D721Med (cell line): Measurements from ENCODE around the gene PHLDA3.
"Not testable (repeated sequence)": the region's sequence is repeated elsewhere in the genome, so short reads cannot be mapped to it uniquely, and the experiment has no call there.

Experiments used
- DNase-seq: peaks from one replicate; pipeline ENCODE4 v3.0.0; 2011; ENCODE audit warnings: low spot score; ENCODE audit not compliant: insufficient read length
- FAIRE-seq: peaks from 2 replicates; lab custom pipeline; 2011; peaks lifted over from hg19 to GRCh38; lab: Jason Lieb, UNC
- TF ChIP-seq, protein P1 (sequence below): IDR thresholded peaks from 2 replicates; pipeline ENCODE4 v1.5.1; 2012; ENCODE audit warnings: mild to moderate bottlenecking, control low read depth; ENCODE audit not compliant: insufficient read depth; ENCODE audit errors: missing control alignments

Gene PHLDA3

DNA sequence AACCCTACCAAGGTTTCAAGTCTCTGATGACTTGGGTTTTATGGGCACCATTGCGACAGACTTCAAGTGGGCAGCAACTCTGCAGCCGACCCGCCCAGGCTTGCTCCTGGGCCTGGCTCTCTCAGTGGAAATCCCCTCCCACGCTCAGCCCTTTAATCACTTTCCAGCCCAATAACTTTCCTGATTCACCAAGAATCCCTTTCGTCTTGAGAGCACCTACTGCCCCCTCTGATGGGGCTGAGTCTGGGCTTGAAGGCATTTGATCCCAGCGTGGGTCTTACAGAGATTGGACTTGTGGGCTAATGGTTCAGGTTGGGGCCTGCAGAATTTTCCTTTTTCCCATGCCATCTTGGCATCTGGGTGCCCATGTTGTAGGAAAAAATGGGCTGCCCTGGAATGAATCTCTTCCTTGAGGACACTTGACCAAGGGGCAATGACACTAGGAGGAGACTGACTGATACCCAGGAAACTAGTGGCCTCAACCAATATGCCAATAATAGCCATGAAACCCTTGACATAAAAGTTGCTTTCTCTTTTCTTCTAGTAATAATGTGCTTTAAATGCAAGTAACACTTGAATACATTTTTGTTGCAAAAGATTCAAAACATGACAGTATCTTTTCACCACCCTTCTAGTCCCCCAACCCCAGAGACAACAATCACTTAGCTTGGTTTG lies 7.8 kb upstream of the PHLDA3 start:
- TF ChIP-seq, protein P1, sequence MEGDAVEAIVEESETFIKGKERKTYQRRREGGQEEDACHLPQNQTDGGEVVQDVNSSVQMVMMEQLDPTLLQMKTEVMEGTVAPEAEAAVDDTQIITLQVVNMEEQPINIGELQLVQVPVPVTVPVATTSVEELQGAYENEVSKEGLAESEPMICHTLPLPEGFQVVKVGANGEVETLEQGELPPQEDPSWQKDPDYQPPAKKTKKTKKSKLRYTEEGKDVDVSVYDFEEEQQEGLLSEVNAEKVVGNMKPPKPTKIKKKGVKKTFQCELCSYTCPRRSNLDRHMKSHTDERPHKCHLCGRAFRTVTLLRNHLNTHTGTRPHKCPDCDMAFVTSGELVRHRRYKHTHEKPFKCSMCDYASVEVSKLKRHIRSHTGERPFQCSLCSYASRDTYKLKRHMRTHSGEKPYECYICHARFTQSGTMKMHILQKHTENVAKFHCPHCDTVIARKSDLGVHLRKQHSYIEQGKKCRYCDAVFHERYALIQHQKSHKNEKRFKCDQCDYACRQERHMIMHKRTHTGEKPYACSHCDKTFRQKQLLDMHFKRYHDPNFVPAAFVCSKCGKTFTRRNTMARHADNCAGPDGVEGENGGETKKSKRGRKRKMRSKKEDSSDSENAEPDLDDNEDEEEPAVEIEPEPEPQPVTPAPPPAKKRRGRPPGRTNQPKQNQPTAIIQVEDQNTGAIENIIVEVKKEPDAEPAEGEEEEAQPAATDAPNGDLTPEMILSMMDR: no peak
- no peak for FAIRE-seq
- DNase-seq: no peak

DNA sequence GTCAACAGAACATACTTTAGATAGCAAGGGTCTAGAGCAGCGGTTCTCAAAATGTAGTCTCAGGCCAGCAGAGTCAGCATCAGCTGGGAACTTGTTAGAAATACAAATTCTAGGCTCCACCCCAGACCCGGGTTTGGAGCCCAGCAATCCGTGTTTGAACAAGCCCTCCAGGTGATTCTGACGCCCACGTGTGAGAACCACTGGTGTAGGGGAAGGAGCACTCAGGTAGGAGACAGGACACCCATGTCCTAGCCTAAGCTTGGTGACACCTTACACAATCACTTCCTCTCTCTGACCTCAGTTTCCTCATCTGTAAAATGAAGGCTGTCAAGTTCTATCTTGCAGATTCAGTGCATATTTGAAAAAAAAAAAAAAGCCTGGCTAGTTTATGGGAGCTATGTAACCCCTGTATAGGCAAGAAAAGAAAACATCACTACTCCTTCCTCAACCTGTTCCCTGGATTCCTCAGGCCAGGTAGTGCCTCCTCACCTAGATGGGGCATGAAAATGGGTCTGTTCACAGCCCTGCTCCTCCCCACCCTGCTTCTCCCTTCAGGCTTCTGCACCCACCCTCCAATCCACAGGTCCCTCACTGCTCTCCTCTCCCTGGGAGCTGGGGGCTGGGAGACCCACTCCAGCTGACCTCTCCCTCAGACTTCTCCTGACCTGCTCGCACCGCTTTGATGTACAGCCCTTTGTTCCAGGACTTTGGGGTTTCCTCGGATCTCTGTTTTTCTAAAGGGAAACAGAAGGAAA lies 7.1 kb upstream of the PHLDA3 start:
- DNase-seq (no peak), FAIRE-seq (no peak)
- TF ChIP-seq, protein P1: no peak

DNA sequence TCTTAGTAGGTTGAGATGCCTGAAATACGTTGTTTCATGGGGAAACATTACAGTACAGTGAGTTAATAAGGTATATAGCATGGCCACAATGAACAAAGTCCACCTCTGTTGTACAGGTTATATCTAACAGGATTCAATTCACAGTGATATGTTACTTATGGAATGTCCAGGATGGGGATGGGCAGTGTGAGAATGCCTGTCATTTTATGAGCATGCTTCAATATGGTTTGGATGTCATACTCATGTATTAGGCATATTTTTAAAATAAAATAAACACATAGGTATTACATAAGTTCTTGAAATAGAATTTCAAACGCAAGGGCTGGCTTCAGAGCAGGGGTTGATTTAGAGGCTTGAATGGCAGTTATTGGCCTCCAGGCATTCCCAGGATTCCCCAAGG lies 6.1 kb upstream of the PHLDA3 start:
- FAIRE-seq (no peak), DNase-seq (no peak)
- TF ChIP-seq, protein P1: no peak

DNA sequence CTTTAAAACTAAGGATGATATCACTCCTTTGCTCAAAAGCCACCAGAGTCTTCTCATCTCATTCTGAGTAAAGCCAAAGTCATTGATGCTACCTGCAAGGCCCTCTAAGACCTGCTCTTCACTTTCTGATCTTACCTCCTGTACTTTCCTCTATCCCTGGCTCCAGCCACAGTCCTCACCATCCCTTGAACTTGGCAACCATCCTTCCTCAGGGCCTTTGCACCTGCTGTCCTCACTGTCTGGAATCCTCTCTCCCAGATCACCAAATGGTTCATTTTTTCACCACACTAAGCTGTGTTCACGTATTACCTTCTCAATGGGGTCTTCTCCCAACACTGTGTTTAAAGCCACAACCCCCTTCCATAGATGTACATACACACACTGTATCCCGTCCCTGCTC lies 4.3 kb upstream of the PHLDA3 start:
- DNase-seq (no peak), FAIRE-seq (no peak)
- TF ChIP-seq, protein P1: no peak

DNA sequence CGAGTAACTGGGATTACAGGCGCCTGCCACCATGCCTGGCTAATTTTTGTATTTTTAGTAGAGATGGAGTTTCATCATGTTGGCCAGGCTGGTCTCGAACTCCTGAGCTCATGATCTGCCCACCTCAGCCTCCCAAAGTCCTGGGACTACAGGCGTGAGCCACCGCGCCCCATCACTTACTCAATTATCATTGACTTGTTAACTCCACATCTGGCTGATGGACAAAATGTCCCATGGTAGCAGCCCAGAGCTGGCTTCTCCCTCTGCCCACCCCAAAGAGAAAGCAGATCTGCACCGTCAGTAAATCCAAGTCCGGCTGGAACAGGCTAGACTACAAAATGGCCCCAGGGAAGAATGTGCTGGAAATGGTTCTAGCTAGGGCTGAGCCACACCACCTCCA lies 3.3 kb upstream of the PHLDA3 start:
- FAIRE-seq: not testable (repeated sequence)

DNA sequence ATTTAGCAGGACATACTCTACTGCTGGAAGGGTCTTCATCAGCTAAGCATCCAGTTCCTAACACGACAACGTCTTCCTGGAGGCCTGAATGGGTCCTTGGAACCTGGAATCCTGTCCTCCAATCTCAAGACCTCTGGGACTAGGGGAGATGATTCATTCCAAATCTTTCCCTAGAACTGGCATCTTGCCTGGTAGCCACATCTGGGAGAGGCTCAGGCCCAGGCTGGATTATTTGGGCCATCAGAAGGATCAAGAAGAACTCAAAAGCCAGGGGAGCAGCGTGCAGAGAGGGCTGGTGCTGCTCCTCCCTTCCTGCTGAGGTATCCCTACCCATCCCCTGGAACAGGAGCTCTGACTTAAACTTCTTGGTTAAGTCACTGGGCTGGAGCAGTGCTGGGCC lies 2.8 kb upstream of the PHLDA3 start:
- DNase-seq: no peak
- FAIRE-seq: no peak
- TF ChIP-seq, protein P1: no peak

More for the DNA sequence above, 3.3 kb upstream of the PHLDA3 start:
- not testable (repeated sequence) for DNase-seq

DNA sequence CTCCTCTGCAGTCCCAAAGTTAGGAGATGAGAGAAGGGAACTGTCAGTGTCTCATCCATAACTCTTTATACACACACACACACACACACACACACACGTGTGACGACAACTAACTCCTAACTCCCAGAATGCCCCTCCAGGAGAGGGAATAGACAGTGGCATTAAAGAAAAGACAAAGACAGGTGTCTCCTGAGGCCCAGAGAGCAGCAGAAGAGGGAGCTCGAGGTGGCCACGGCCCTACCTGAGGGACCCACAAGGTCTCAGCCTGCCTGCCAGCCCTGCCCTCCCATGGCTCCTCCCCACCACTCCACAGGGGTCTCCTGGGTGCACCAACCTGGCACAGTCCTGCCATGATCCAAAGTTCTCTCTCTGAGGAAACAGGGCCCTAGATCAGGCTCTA lies 1.6 kb upstream of the PHLDA3 start:
- no peak for FAIRE-seq
- TF ChIP-seq, protein P1: no peak
- no peak for DNase-seq
